Neuronal stem cell (in vitro differentiated cells): ENCODE results near the gene RDH8.

Source experiments
- DNase-seq: peaks from one replicate; pipeline ENCODE4 v3.0.0-alpha.2; 2013; ENCODE audit warnings: low spot score
- H2AFZ ChIP-seq: one replicate; pipeline ENCODE4 v1.6.1; 2013; ENCODE audit warnings: mild to moderate bottlenecking, low read length, inconsistent platforms
- H2AK5ac ChIP-seq: 2 replicates; pipeline ENCODE4 v1.6.1; 2013; ENCODE audit warnings: low read depth, mild to moderate bottlenecking, inconsistent platforms, low read length, moderate library complexity, mixed read lengths
- H2BK120ac ChIP-seq: 2 replicates; pipeline ENCODE4 v1.6.1; 2013; ENCODE audit warnings: low read depth, mild to moderate bottlenecking, inconsistent platforms, low read length, moderate library complexity, mixed read lengths
- H2BK12ac ChIP-seq: one replicate; pipeline ENCODE4 v1.6.1; 2013; ENCODE audit warnings: low read length, inconsistent platforms
- H2BK15ac ChIP-seq: 2 replicates; pipeline ENCODE4 v1.6.1; 2013; ENCODE audit warnings: mild to moderate bottlenecking, low read length, inconsistent platforms, mixed read lengths
- H2BK5ac ChIP-seq: one replicate; pipeline ENCODE4 v1.6.1; 2013; ENCODE audit warnings: inconsistent platforms, mild to moderate bottlenecking, low read length, moderate library complexity
- H3K14ac ChIP-seq: one replicate; pipeline ENCODE4 v1.6.1; 2013; ENCODE audit warnings: low read length, inconsistent platforms
- H3K18ac ChIP-seq: 2 replicates; pipeline ENCODE4 v1.6.1; 2013; ENCODE audit warnings: low read length, inconsistent platforms
- H3K23ac ChIP-seq: 2 replicates; pipeline ENCODE4 v1.6.1; 2013; ENCODE audit warnings: low read depth, mild to moderate bottlenecking, mixed read lengths, low read length, inconsistent platforms; ENCODE audit not compliant: poor library complexity
- H3K27ac ChIP-seq: replicated peaks from 3 replicates; pipeline ENCODE4 v1.5.1; 2013; ENCODE audit warnings: low read length, inconsistent platforms
- H3K27me3 ChIP-seq, 3 experiments: 2 replicates each; pipeline ENCODE4 v1.6.1; 2013; ENCODE audit warnings: low read length in 3 of 3, mild to moderate bottlenecking in 2 of 3, inconsistent platforms in 1 of 3, low read depth in 1 of 3, mixed read lengths in 1 of 3, moderate library complexity in 1 of 3; ENCODE audit not compliant: control insufficient read depth in 3 of 3, insufficient read depth in 3 of 3
- H3K36me3 ChIP-seq, 2 donors: replicated peaks in 1 of 2; 2 replicates each; pipeline ENCODE4 v1.6.1; 2013; ENCODE audit warnings: low read length in 2 of 2; ENCODE audit not compliant: control insufficient read depth in 2 of 2, insufficient read depth in 2 of 2
- H3K4ac ChIP-seq: 2 replicates; pipeline ENCODE4 v1.6.1; 2013; ENCODE audit warnings: inconsistent platforms, mild to moderate bottlenecking, low read length, moderate library complexity
- H3K4me1 ChIP-seq, 2 donors: 1 replicate in 1 of 2; 2 replicates in 1 of 2; pipeline ENCODE4 v1.6.1; 2013; ENCODE audit warnings: low read length in 2 of 2, low read depth in 1 of 2; ENCODE audit not compliant: control insufficient read depth in 2 of 2, insufficient read depth in 1 of 2
- H3K4me2 ChIP-seq: one replicate; pipeline ENCODE4 v1.6.1; 2013; ENCODE audit warnings: mild to moderate bottlenecking, low read length, inconsistent platforms; ENCODE audit not compliant: insufficient read depth, poor library complexity, severe bottlenecking
- H3K4me3 ChIP-seq, 2 donors: 2 replicates each; pipeline ENCODE4 v1.5.1; 2013; ENCODE audit warnings: low read length in 2 of 2, mild to moderate bottlenecking in 2 of 2, inconsistent platforms in 1 of 2, moderate library complexity in 1 of 2
- H3K79me1 ChIP-seq: one replicate; pipeline ENCODE4 v1.6.1; 2013; ENCODE audit warnings: low read depth, mild to moderate bottlenecking, inconsistent platforms, low read length, moderate library complexity
- H3K9ac ChIP-seq: one replicate; pipeline ENCODE4 v1.6.1; 2013; ENCODE audit warnings: mild to moderate bottlenecking, low read depth, low read length, inconsistent platforms; ENCODE audit not compliant: poor library complexity
- H3K9me3 ChIP-seq, 2 donors: replicated peaks in 1 of 2; 2 replicates each; pipeline versions ENCODE3 to v1.6.1; 2013; ENCODE audit warnings: low read length in 2 of 2, mild to moderate bottlenecking in 2 of 2, inconsistent platforms in 1 of 2, low read depth in 1 of 2, mixed read lengths in 1 of 2, moderate library complexity in 1 of 2; ENCODE audit not compliant: control insufficient read depth in 2 of 2, insufficient read depth in 1 of 2
- H4K8ac ChIP-seq: one replicate; pipeline ENCODE4 v1.6.1; 2013; ENCODE audit warnings: low read depth, mild to moderate bottlenecking, inconsistent platforms, low read length, moderate library complexity
- H4K91ac ChIP-seq: one replicate; pipeline ENCODE4 v1.6.1; 2013; ENCODE audit warnings: low read length, low read depth, mild to moderate bottlenecking, inconsistent platforms; ENCODE audit not compliant: poor library complexity
- WGBS, 2 donors: extraction: QIAGEN DNeasy Blood & Tissue Kit; methylation state at CpG; one replicate each; pipeline ENCODE4 v1.1.7; 2013; ENCODE audit warnings: missing lambda C conversion rate in 2 of 2, mixed read lengths in 1 of 2; ENCODE audit not compliant: insufficient read length in 2 of 2, insufficient replicate concordance in 1 of 2; ENCODE audit errors: extremely low coverage in 2 of 2; 5-methylcytosine and 5-hydroxymethylcytosine counted together

Gene RDH8

GRCh38 chr19:10044390-10044789, 31.1 kb downstream of the RDH8 start:
- Histone ChIP-seq H3K4ac (no peak overlapping the region), H3K9me3 (peaks cover 0 to 43% of the 10 kb centered on the region in 2 donors), H4K91ac (no peak overlapping the region), H2AFZ (peak overlapping the region; percentile 43), H3K9ac (no peak overlapping the region), H2BK12ac (no peak overlapping the region), H3K23ac (no peak overlapping the region), H3K4me3 (no peak overlapping the region), H3K79me1 (no peaks in the 10 kb centered on the region), H2BK5ac (no peak overlapping the region), H3K27me3 (peaks cover 0 to 8% (median 2%) of the 10 kb centered on the region in 3 experiments), H3K4me2 (no peak overlapping the region), H3K27ac (no peak overlapping the region), H3K36me3 (no peaks in the 10 kb centered on the region), H3K14ac (no peak overlapping the region), H3K4me1 (no peaks in the 10 kb centered on the region), H4K8ac (no peak overlapping the region), H2BK120ac (no peak overlapping the region), H2AK5ac (no peak overlapping the region), H3K18ac (no peak overlapping the region), H2BK15ac (no peak overlapping the region)
- no CpG with 5 or more reads among the region's 1 CpG for WGBS, 2 donors
- DNase-seq, result no peak

- Histone ChIP-seq H2AFZ (no peak overlapping the region), H2BK5ac (no peak overlapping the region), H2BK120ac (no peak overlapping the region), H3K9me3 (peaks cover 0 to 46% of the 10 kb centered on the region in 2 donors), H2BK15ac (no peak overlapping the region), H2AK5ac (no peak overlapping the region), H3K36me3 (no peaks in the 10 kb centered on the region), H3K4me2 (no peak overlapping the region), H4K8ac (no peak overlapping the region), H3K4ac (no peak overlapping the region), H3K4me3 (no peak overlapping the region), H3K4me1 (no peaks in the 10 kb centered on the region), H3K27me3 (peaks cover 0 to 8% (median 2%) of the 10 kb centered on the region in 3 experiments), H3K14ac (no peak overlapping the region), H3K79me1 (no peaks in the 10 kb centered on the region), H3K23ac (no peak overlapping the region), H2BK12ac (no peak overlapping the region), H3K27ac (no peak overlapping the region), H3K18ac (no peak overlapping the region), H4K91ac (no peak overlapping the region), H3K9ac (no peak overlapping the region)
- DNase-seq, result no peak
- WGBS, 2 donors, result no CpG with 5 or more reads among the region's 1 CpG
Observed at GRCh38 chr19:10045371-10045770, 32.1 kb downstream of the RDH8 start.

- no peak overlapping the region for H4K8ac ChIP-seq
- no CpG with 5 or more reads among the region's 2 CpGs for WGBS, 2 donors
Observed at GRCh38 chr19:10049626-10050025, 36.3 kb downstream of the RDH8 start.

GRCh38 chr19:10052602-10053360, 39.5 kb downstream of the RDH8 start:
- Histone ChIP-seq H2BK12ac (no peak overlapping the region), H3K4me3 (no peak overlapping the region), H4K91ac (no peak overlapping the region), H3K4me1 (no peaks in the 10 kb centered on the region), H2BK15ac (no peak overlapping the region), H3K23ac (peak overlapping the region; percentile 10), H3K36me3 (no peaks in the 10 kb centered on the region), H3K18ac (no peak overlapping the region), H3K27me3 (peaks cover 0 to 6% (median 0%) of the 10 kb centered on the region in 3 experiments), H3K4me2 (no peak overlapping the region), H3K79me1 (no peaks in the 10 kb centered on the region), H3K27ac (no peak overlapping the region), H2AK5ac (no peak overlapping the region), H2BK5ac (no peak overlapping the region), H4K8ac (no peak overlapping the region), H3K14ac (no peak overlapping the region), H3K9ac (no peak overlapping the region), H2AFZ (no peak overlapping the region), H3K4ac (no peak overlapping the region), H2BK120ac (no peak overlapping the region), H3K9me3 (peaks cover 0 to 4% of the 10 kb centered on the region in 2 donors)
- DNase-seq, result no peak
- WGBS, 2 donors, result no CpG with 5 or more reads among the region's 21 CpGs

More at GRCh38 chr19:10049626-10050025, 36.3 kb downstream of the RDH8 start:
- no peak overlapping the region for H2AK5ac ChIP-seq
- H3K27ac ChIP-seq, result no peak overlapping the region
- no peak overlapping the region for H3K23ac ChIP-seq
- H3K9ac ChIP-seq, result no peak overlapping the region
- H2BK12ac ChIP-seq, result no peak overlapping the region
- peak overlapping the region in 1 of 2 donors; percentile 68 for H3K4me3 ChIP-seq
- no peak overlapping the region for H3K18ac ChIP-seq
- H2BK120ac ChIP-seq, result no peak overlapping the region
- no peak overlapping the region for H3K14ac ChIP-seq
- no peak overlapping the region for H2AFZ ChIP-seq
- no peaks in the 10 kb centered on the region for H3K4me1 ChIP-seq
- H3K27me3 ChIP-seq, result peaks cover 0 to 8% (median 2%) of the 10 kb centered on the region in 3 experiments
- H2BK15ac ChIP-seq, result no peak overlapping the region
- H3K4ac ChIP-seq, result no peak overlapping the region
- H2BK5ac ChIP-seq, result no peak overlapping the region
- H4K91ac ChIP-seq, result no peak overlapping the region
- H3K4me2 ChIP-seq, result no peak overlapping the region
- no peaks in the 10 kb centered on the region for H3K36me3 ChIP-seq
- peaks cover 0 to 14% of the 10 kb centered on the region in 2 donors for H3K9me3 ChIP-seq
- no peaks in the 10 kb centered on the region for H3K79me1 ChIP-seq
- no peak for DNase-seq
